Endodermal cell (in vitro differentiated cells): Measurements from ENCODE around the gene TPK1. TPM values are rescaled to one million over a fixed set of nuclear protein-coding genes. Genes with fewer than 3 reads are reported as not detected.

ENCODE experiments used
- DNase-seq: peaks from one replicate; pipeline ENCODE4 v3.0.0-alpha.2; 2017
- H3K27ac ChIP-seq: 2 replicates; pipeline ENCODE4 v1.5.1; 2013; ENCODE audit warnings: mild to moderate bottlenecking, low read depth, low read length, moderate library complexity
- H3K27me3 ChIP-seq: 2 replicates; pipeline ENCODE4 v1.6.1; 2013; ENCODE audit warnings: mild to moderate bottlenecking, low read length, moderate library complexity; ENCODE audit not compliant: insufficient read depth, control insufficient read depth, poor library complexity, severe bottlenecking
- H3K36me3 ChIP-seq: 2 replicates; pipeline ENCODE4 v1.7.0; 2013; ENCODE audit warnings: mild to moderate bottlenecking, low read length, moderate library complexity; ENCODE audit not compliant: control insufficient read depth, insufficient read depth
- H3K4me1 ChIP-seq: one replicate; pipeline ENCODE4 v1.7.0; 2013; ENCODE audit warnings: low read length; ENCODE audit not compliant: control insufficient read depth, insufficient read depth
- H3K4me3 ChIP-seq: 2 replicates; pipeline ENCODE4 v1.5.1; 2013; ENCODE audit warnings: mild to moderate bottlenecking, low read length, moderate library complexity
- H3K9ac ChIP-seq: 2 replicates; pipeline ENCODE4 v1.6.1; 2013; ENCODE audit warnings: mild to moderate bottlenecking, low read length, moderate library complexity; ENCODE audit not compliant: poor library complexity, severe bottlenecking; ENCODE audit errors: extremely low read depth
- H3K9me3 ChIP-seq: 2 replicates; pipeline ENCODE4 v1.6.1; 2013; ENCODE audit warnings: mild to moderate bottlenecking, low read length, moderate library complexity; ENCODE audit not compliant: control insufficient read depth
- H3K27ac Mint-ChIP-seq: 2 replicates; pipeline ENCODE4 v1.8.0; 2020; ENCODE audit warnings: mixed read lengths
- H3K27me3 Mint-ChIP-seq: 2 replicates; pipeline ENCODE4 v1.8.0; 2021; ENCODE audit warnings: mild to moderate bottlenecking, mixed read lengths; ENCODE audit not compliant: insufficient read depth
- H3K36me3 Mint-ChIP-seq: 2 replicates; pipeline ENCODE4 v1.8.0; 2020; ENCODE audit warnings: low read depth, mixed read lengths
- H3K4me1 Mint-ChIP-seq: 2 replicates; pipeline ENCODE4 v1.8.0; 2020; ENCODE audit warnings: mixed read lengths
- H3K4me3 Mint-ChIP-seq: 2 replicates; pipeline ENCODE4 v1.8.0; 2020; ENCODE audit warnings: mild to moderate bottlenecking, moderate library complexity, mixed read lengths
- H3K9me3 Mint-ChIP-seq: 2 replicates; pipeline ENCODE4 v1.8.0; 2020; ENCODE audit warnings: mild to moderate bottlenecking, mixed read lengths
- CTCF ChIP-seq: fragments of 200-600 bp; sonication (generic); conservative IDR thresholded peaks from 2 replicates; pipeline ENCODE4 v1.5.0; 2021; ENCODE audit warnings: antibody characterized with exemption, mild to moderate bottlenecking
- WGBS, 2 experiments: methylation state at CpG; one replicate each; pipeline versions ENCODE4 v1.1.5 to v1.1.7; 2013; ENCODE audit warnings: missing lambda C conversion rate in 2 of 2, mixed read lengths in 1 of 2; ENCODE audit not compliant: insufficient coverage in 1 of 2, insufficient read length in 1 of 2; 5-methylcytosine and 5-hydroxymethylcytosine counted together
- total RNA-seq, 2 donors: library from RNA; stranded (reverse); fragmentation: NEBNext Ultra II Directional in 1 of 2; extraction: Animal tissue kit (Norgen Biotek cat#: 25700) in 1 of 2; gene quantifications; 2 replicates in 1 of 2; 3 replicates in 1 of 2; pipeline ENCODE4 v1.2.1, GENCODE V29; 2021

Gene TPK1
- total RNA-seq, 2 donors from 2014 or later: 9.7 TPM

- Histone ChIP-seq H3K27me3 (no peaks in the 10 kb centered on the region), H3K9ac (no peak overlapping the region), H3K9me3 (no peaks in the 10 kb centered on the region), H3K36me3 (no peaks in the 10 kb centered on the region), H3K4me3 (no peak overlapping the region), H3K27ac (no peak overlapping the region), H3K4me1 (no peaks in the 10 kb centered on the region)
- WGBS, 2 experiments: 92 to 100% methylated on average over 1 to 3 of the region's 3 CpGs
- H3K4me1 Mint-ChIP-seq: peaks cover 6% of the 10 kb centered on the region
- H3K36me3 Mint-ChIP-seq: no peaks in the 10 kb centered on the region
- H3K27me3 Mint-ChIP-seq: no peaks in the 10 kb centered on the region
- H3K4me3 Mint-ChIP-seq: no peak overlapping the region
- H3K9me3 Mint-ChIP-seq: no peaks in the 10 kb centered on the region
- TF ChIP-seq CTCF: no peak
- H3K27ac Mint-ChIP-seq: no peak overlapping the region
- DNase-seq: no peak
Measured at GRCh38 chr7:144516729-144517525, 318.9 kb downstream of the TPK1 start.

GRCh38 chr7:144513334-144513733 lies 322.5 kb downstream of the TPK1 start:
- H3K4me1 Mint-ChIP-seq: peaks cover 6% of the 10 kb centered on the region
- H3K4me3 Mint-ChIP-seq: no peak overlapping the region
- TF ChIP-seq CTCF: peak; percentile 69
- H3K27me3 Mint-ChIP-seq: no peaks in the 10 kb centered on the region
- no peaks in the 10 kb centered on the region for H3K36me3 ChIP-seq
- no peaks in the 10 kb centered on the region for H3K4me1 ChIP-seq
- no peaks in the 10 kb centered on the region for H3K9me3 Mint-ChIP-seq
- H3K4me3 ChIP-seq: no peak overlapping the region
- H3K27ac Mint-ChIP-seq: no peak overlapping the region
- H3K27ac ChIP-seq: no peak overlapping the region
- WGBS, 2 experiments: 44% methylated on average over 2 of the region's 2 CpGs; no CpG with 5 or more reads in 1 of the 2 experiments
- H3K9ac ChIP-seq: no peak overlapping the region
- no peaks in the 10 kb centered on the region for H3K9me3 ChIP-seq
- no peak for DNase-seq
- H3K36me3 Mint-ChIP-seq: no peaks in the 10 kb centered on the region
- H3K27me3 ChIP-seq: no peaks in the 10 kb centered on the region

GRCh38 chr7:144510621-144511020 lies 325.2 kb downstream of the TPK1 start:
- no peaks in the 10 kb centered on the region for H3K4me1 ChIP-seq
- Mint-ChIP-seq H3K4me1 (no peaks in the 10 kb centered on the region), H3K9me3 (peaks cover 7% of the 10 kb centered on the region), H3K4me3 (no peak overlapping the region), H3K36me3 (no peaks in the 10 kb centered on the region), H3K27me3 (no peaks in the 10 kb centered on the region), H3K27ac (no peak overlapping the region)
- no peak for TF ChIP-seq CTCF
- H3K4me3 ChIP-seq: no peak overlapping the region
- DNase-seq: no peak
- peaks cover 5% of the 10 kb centered on the region for H3K9me3 ChIP-seq
- H3K36me3 ChIP-seq: no peaks in the 10 kb centered on the region
- H3K9ac ChIP-seq: no peak overlapping the region
- no peaks in the 10 kb centered on the region for H3K27me3 ChIP-seq
- no peak overlapping the region for H3K27ac ChIP-seq
- 90 to 95% methylated on average over 3 to 6 of the region's 6 CpGs for WGBS, 2 experiments
